ENCODE results near the gene TP53BP2. TPM values are rescaled to one million over a fixed set of nuclear protein-coding genes. Genes with fewer than 3 reads are reported as not detected.

TP53BP2 gene
- total RNA-seq, 4 donors from 2014 or later = 25.6 to 66.7 (median 50.8) TPM

- no peaks in the 10 kb centered on the region for H3K9me3 ChIP-seq
- TF ChIP-seq POLR2A (IDR thresholded peaks at IDR 0.05) = no peak
- TF ChIP-seq, protein P1, sequence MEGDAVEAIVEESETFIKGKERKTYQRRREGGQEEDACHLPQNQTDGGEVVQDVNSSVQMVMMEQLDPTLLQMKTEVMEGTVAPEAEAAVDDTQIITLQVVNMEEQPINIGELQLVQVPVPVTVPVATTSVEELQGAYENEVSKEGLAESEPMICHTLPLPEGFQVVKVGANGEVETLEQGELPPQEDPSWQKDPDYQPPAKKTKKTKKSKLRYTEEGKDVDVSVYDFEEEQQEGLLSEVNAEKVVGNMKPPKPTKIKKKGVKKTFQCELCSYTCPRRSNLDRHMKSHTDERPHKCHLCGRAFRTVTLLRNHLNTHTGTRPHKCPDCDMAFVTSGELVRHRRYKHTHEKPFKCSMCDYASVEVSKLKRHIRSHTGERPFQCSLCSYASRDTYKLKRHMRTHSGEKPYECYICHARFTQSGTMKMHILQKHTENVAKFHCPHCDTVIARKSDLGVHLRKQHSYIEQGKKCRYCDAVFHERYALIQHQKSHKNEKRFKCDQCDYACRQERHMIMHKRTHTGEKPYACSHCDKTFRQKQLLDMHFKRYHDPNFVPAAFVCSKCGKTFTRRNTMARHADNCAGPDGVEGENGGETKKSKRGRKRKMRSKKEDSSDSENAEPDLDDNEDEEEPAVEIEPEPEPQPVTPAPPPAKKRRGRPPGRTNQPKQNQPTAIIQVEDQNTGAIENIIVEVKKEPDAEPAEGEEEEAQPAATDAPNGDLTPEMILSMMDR (IDR thresholded peaks at IDR 0.05) = no peak
- peak overlapping the region in 1 of 2 donors; percentile 17 for H3K27ac ChIP-seq
- H3K36me3 ChIP-seq = no peaks in the 10 kb centered on the region
- H3K4me3 ChIP-seq = no peak overlapping the region
- peaks cover 8 to 10% of the 10 kb centered on the region in 2 donors for H3K4me1 ChIP-seq
- intact Hi-C loops (cut with DNase I; ENCODE audit: low total_unique reads) = no loop called here
- no peaks in the 10 kb centered on the region for H3K27me3 ChIP-seq
- DNase-seq = no peak
Measured at GRCh38 chr1:223733898-223734852, 111.6 kb downstream of the TP53BP2 start.

DNA sequence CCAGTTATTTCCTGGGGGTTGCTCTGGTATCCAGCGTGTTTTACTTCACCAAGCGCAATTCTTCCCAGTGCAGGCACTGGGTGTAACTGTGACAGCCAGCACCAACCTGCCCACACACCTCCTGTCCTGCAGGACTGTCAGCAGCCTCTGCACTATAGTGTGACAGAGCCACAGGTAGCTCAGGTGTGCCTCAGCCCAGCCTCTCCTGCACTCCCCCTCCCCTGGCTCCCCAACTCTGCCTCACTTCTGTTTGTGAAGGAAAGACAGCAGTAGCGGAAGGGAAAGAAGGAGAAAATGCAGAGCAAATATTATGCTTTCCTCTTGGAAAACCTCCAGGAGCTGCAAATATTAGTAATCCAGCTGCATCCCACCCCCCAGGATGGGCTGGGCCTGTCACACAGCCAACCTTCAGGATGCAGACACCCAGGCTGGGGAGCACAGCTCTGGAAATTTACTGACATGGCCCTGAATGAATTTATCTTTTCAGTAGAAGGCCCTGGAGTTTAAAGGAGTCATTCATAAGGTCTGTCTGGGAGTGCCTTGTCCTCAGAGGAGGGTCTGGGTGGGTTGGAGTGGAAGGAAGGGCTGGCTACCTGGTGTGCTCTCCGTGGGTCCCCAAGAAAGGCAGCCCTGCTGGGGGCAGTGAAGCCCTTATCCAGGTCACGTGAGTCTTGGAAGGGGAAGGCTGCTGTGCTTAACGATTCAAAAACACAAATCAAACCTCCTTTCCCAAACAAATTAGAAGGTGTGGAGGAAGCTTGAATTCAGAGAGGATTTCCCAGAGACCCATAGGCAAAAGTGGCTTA, 112.6 kb downstream of the TP53BP2 start:
- Histone ChIP-seq H3K27me3 (no peaks in the 10 kb centered on the region), H3K4me3 (no peak overlapping the region), H3K4me1 (peaks cover 8 to 10% of the 10 kb centered on the region in 2 donors), H3K9me3 (no peaks in the 10 kb centered on the region), H3K27ac (peak overlapping the region; percentile 15 to 49), H3K36me3 (no peaks in the 10 kb centered on the region)
- TF ChIP-seq, protein P1 (IDR thresholded peaks at IDR 0.05) = no peak
- no peak for TF ChIP-seq POLR2A (IDR thresholded peaks at IDR 0.05)
- intact Hi-C loops (cut with DNase I; ENCODE audit: low total_unique reads) = no loop called here
- DNase-seq = no peak

DNA sequence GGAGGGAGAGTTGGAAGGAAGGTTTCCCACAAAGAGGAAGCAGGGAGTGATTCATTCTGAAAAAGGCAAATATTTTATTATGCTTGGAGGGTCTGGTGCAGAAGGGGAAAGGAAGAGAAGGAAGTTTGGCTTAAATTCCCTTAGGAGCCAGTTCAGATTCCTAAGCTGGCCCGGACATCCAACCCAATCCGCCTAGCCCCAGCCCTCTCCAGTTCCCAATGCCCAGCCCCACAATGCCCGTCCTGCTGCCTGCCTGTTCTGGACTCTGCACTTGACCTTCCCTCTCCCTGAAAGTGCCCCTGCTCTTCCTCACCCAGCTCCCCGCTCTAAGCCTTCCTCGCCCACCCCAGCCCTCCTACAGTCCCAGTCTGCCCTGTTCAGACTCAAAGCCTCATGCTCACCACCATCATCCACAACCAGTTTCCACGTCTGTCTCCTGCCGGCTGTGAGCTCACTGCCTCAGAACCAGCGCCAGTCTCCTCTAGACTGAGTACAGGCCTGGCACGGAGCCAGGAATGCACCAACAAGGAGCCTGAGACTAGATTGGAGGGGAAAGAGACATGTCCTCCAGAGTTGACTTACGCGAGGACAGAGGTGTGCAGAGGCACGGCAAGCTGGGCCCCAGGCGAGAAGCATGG, 114.5 kb downstream of the TP53BP2 start:
- Histone ChIP-seq H3K4me3 (no peak overlapping the region), H3K4me1 (peaks cover 20 to 23% of the 10 kb centered on the region in 2 donors)

DNA sequence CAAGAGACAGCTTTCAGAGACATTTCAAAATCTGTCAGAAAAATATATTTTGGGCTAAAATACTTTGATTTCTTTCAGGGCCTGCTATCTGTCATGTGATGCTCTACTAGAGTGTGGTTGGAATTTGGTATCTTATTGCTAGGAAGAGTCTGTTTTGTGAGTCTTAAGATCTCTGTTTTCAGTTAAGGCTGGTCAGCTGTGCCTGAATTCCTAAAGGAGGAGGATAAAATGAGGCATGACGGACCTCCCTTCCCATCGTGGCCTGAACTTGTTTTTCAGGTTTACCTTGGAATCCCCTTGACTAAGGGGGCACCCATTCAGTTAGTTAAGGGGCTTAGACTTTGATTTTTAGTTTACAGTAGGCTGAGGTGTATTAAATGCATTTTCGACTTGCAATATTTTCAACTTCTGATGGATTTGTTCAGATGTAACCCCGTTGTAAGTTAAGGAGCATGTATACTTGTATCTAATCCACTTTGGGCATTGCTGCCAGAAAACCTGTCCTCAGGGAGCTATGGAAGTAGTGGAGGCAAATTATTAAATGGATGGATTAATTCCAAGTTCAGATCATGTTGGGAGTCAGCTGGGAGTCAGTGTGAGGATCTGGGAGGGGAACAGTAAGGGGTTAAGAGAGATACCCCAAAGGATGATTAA, 115.1 kb downstream of the TP53BP2 start:
- DNase-seq = no peak
- Histone ChIP-seq H3K36me3 (no peaks in the 10 kb centered on the region), H3K4me1 (peaks cover 22 to 29% of the 10 kb centered on the region in 2 donors), H3K4me3 (no peak overlapping the region), H3K27ac (peak overlapping the region; percentile 13 to 49), H3K9me3 (no peaks in the 10 kb centered on the region), H3K27me3 (no peaks in the 10 kb centered on the region)
- intact Hi-C loops (cut with DNase I; ENCODE audit: low total_unique reads) = no loop called here
- TF ChIP-seq POLR2A (IDR thresholded peaks at IDR 0.05) = no peak
- TF ChIP-seq, protein P1 (IDR thresholded peaks at IDR 0.05) = no peak

More for the DNA sequence above, 114.5 kb downstream of the TP53BP2 start:
- H3K9me3 ChIP-seq = no peaks in the 10 kb centered on the region
- peak overlapping the region; percentile 48 to 49 for H3K27ac ChIP-seq
- DNase-seq = peak; percentile 70 to 75
- no peaks in the 10 kb centered on the region for H3K36me3 ChIP-seq
- H3K27me3 ChIP-seq = no peaks in the 10 kb centered on the region
- TF ChIP-seq POLR2A (IDR thresholded peaks at IDR 0.05) = no peak
- intact Hi-C loops (cut with DNase I; ENCODE audit: low total_unique reads) = no loop called here

DNA sequence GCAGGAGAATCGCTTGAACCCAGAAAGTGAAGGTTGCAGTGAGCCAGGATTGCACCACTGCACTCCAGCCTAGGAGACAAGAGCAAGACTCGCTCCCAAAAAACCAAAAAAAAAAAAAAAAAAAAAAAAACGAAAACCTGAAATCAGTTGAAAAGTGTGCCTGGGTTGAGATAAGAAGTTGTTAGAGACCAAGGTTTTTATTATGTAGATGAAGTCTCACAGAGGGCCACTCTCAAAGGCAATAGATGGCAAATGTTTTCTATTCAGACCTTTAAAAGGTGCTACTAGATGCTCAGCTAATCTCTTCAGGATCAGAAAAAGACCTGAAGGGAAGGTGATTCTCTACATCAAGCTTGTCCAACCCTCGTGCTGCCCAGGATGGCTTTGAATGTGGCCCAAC, 115.8 kb downstream of the TP53BP2 start:
- no peaks in the 10 kb centered on the region for H3K27me3 ChIP-seq
- H3K36me3 ChIP-seq = no peaks in the 10 kb centered on the region
- H3K4me1 ChIP-seq = peaks cover 22 to 29% of the 10 kb centered on the region in 2 donors
- no peaks in the 10 kb centered on the region for H3K9me3 ChIP-seq
- no peak for DNase-seq
- no peak overlapping the region for H3K4me3 ChIP-seq
- H3K27ac ChIP-seq = peak overlapping the region in 1 of 2 donors; percentile 35
- TF ChIP-seq, protein P1 (IDR thresholded peaks at IDR 0.05) = no peak
- no peak for TF ChIP-seq POLR2A (IDR thresholded peaks at IDR 0.05)
- intact Hi-C loops (cut with DNase I; ENCODE audit: low total_unique reads) = no loop called here

Measured in uterus (tissue), 4 donors.